Activated naive CD4-positive, alpha-beta T cell treated with anti-CD3 and anti-CD28 coated beads for 36 hours (primary cell): Measurements from ENCODE around the gene WWC2. TPM values are rescaled to one million over a fixed set of nuclear protein-coding genes. Genes with fewer than 3 reads are reported as not detected.

ENCODE experiments used
- CTCF ChIA-PET: fragments of 350-600 bp; sonication (Branson Sonifier 250); formaldehyde crosslinking; loops from one replicate; lab custom pipeline; 2021; ENCODE audit warnings: antibody characterized with exemption; lab: Charles Lee
- DNase-seq: peaks from one replicate; pipeline ENCODE4 v3.0.0-alpha.2; 2020
- H3K27ac Mint-ChIP-seq: one replicate; pipeline ENCODE4 v1.8.0; 2021; ENCODE audit warnings: mild to moderate bottlenecking, mixed read lengths
- H3K27me3 Mint-ChIP-seq: one replicate; pipeline ENCODE4 v1.8.0; 2021; ENCODE audit warnings: low read depth, mixed read lengths
- H3K36me3 Mint-ChIP-seq: one replicate; pipeline ENCODE4 v1.8.0; 2021; ENCODE audit warnings: low read depth, mixed read lengths
- H3K4me1 Mint-ChIP-seq: one replicate; pipeline ENCODE4 v1.8.0; 2021; ENCODE audit warnings: low read depth, mixed read lengths
- H3K4me3 Mint-ChIP-seq: one replicate; pipeline ENCODE4 v1.8.0; 2021; ENCODE audit warnings: mild to moderate bottlenecking, moderate library complexity, mixed read lengths
- H3K9me3 Mint-ChIP-seq: one replicate; pipeline ENCODE4 v1.8.0; 2021; ENCODE audit warnings: mixed read lengths
- intact Hi-C: fragments of 100-400 bp; cut with micrococcal nuclease; formaldehyde crosslinking; loops from one replicate; pipeline ENCODE4 v1.15.1; 2023
- total RNA-seq, 2 experiments: library from RNA; stranded (reverse); gene quantifications; one replicate each; pipeline ENCODE4 v1.2.3, GENCODE V29; 2021

The WWC2 gene
- total RNA-seq, 2 experiments from 2014 or later: 6.7 to 10.0 TPM

GRCh38 chr4:183081116-183081469 is 18.0 kb upstream of the WWC2 start:
- Mint-ChIP-seq H3K36me3 (no peaks in the 10 kb centered on the region), H3K27ac (no peak overlapping the region), H3K4me3 (no peak overlapping the region), H3K4me1 (no peaks in the 10 kb centered on the region), H3K9me3 (no peaks in the 10 kb centered on the region), H3K27me3 (no peaks in the 10 kb centered on the region)
- intact Hi-C loops: no loop called here
- CTCF ChIA-PET: interaction anchor here (1.6 kb wide), 1 partner anchor 181 kb away, joined by 5 read pairs; no protein-coding TSS in a partner anchor
- DNase-seq: no peak

GRCh38 chr4:183082053-183082452 is 17.0 kb upstream of the WWC2 start:
- H3K4me3 Mint-ChIP-seq: no peak overlapping the region
- CTCF ChIA-PET: interaction anchor here (1.2 to 1.6 kb wide), 2 partner anchors 9 to 180 kb away, joined by 5 read pairs; no protein-coding TSS in a partner anchor
- H3K9me3 Mint-ChIP-seq: no peaks in the 10 kb centered on the region

GRCh38 chr4:183094393-183095198 is 4.5 kb upstream of the WWC2 start:
- Mint-ChIP-seq H3K4me3 (no peak overlapping the region), H3K4me1 (peaks cover 9% of the 10 kb centered on the region), H3K27ac (no peak overlapping the region), H3K27me3 (peaks cover 23% of the 10 kb centered on the region), H3K9me3 (peaks cover 7% of the 10 kb centered on the region), H3K36me3 (no peaks in the 10 kb centered on the region)
- CTCF ChIA-PET: interaction anchor here (0.8 kb wide), 1 partner anchor 156 kb away, joined by 3 read pairs; no protein-coding TSS in a partner anchor
- DNase-seq: no peak
- intact Hi-C loops: loop anchor here (5.0 kb wide), 2 partner anchors 88 to 348 kb away; partner anchors contain the start of gene CDKN2AIP

More at GRCh38 chr4:183082053-183082452, 17.0 kb upstream of the WWC2 start:
- DNase-seq: no peak
- intact Hi-C loops: no loop called here
- Mint-ChIP-seq H3K4me1 (no peaks in the 10 kb centered on the region), H3K27me3 (no peaks in the 10 kb centered on the region), H3K36me3 (no peaks in the 10 kb centered on the region), H3K27ac (no peak overlapping the region)

GRCh38 chr4:183095199-183095512 is 3.9 kb upstream of the WWC2 start:
- no peaks in the 10 kb centered on the region for H3K36me3 Mint-ChIP-seq
- intact Hi-C loops: loop anchor here (5.0 kb wide), 2 partner anchors 87 to 347 kb away; partner anchors contain the start of gene CDKN2AIP
- H3K9me3 Mint-ChIP-seq: peaks cover 1% of the 10 kb centered on the region
- H3K4me1 Mint-ChIP-seq: peaks cover 9% of the 10 kb centered on the region
- peaks cover 23% of the 10 kb centered on the region for H3K27me3 Mint-ChIP-seq
- CTCF ChIA-PET: interaction anchor here (0.8 kb wide), 1 partner anchor 157 kb away, joined by 3 read pairs; no protein-coding TSS in a partner anchor
- no peak for DNase-seq
- no peak overlapping the region for H3K4me3 Mint-ChIP-seq
- no peak overlapping the region for H3K27ac Mint-ChIP-seq

- no peak for DNase-seq
- Mint-ChIP-seq H3K4me1 (peaks cover 13% of the 10 kb centered on the region), H3K4me3 (no peak overlapping the region), H3K36me3 (no peaks in the 10 kb centered on the region), H3K9me3 (no peaks in the 10 kb centered on the region), H3K27me3 (peaks cover 23% of the 10 kb centered on the region), H3K27ac (no peak overlapping the region)
- CTCF ChIA-PET: interaction anchor here (0.7 to 1.5 kb wide), 2 partner anchors 155 to 166 kb away, joined by 3 to 8 read pairs; no protein-coding TSS in a partner anchor
- intact Hi-C loops: loop anchor here (5.0 kb wide), 2 partner anchors 86 to 346 kb away; partner anchors contain the start of gene CDKN2AIP
Observed at GRCh38 chr4:183096276-183096965, 2.6 kb upstream of the WWC2 start.

- Mint-ChIP-seq H3K27me3 (peaks cover 23% of the 10 kb centered on the region), H3K4me3 (peak overlapping the region; percentile 48), H3K9me3 (no peaks in the 10 kb centered on the region), H3K36me3 (no peaks in the 10 kb centered on the region), H3K4me1 (peaks cover 13% of the 10 kb centered on the region), H3K27ac (no peak overlapping the region)
- intact Hi-C loops: loop anchor here (1.0 to 5.0 kb wide), 5 partner anchors 85 to 407 kb away; partner anchors contain the start of genes CDKN2AIP and ING2
- no peak for DNase-seq
- CTCF ChIA-PET: interaction anchor here (1.4 to 1.7 kb wide), 3 partner anchors 23 to 165 kb away, joined by 3 to 8 read pairs (median 5); no protein-coding TSS in a partner anchor
Observed at GRCh38 chr4:183097231-183098018, 1.6 kb upstream of the WWC2 start.

- intact Hi-C loops: loop anchor here (1.0 to 5.0 kb wide), 5 partner anchors 84 to 407 kb away; partner anchors contain the start of genes CDKN2AIP and ING2
- CTCF ChIA-PET: interaction anchor here (0.8 to 2.6 kb wide), 7 partner anchors 24 to 173 kb away, joined by 3 to 10 read pairs (median 3); no protein-coding TSS in a partner anchor
- DNase-seq: no peak
- no peaks in the 10 kb centered on the region for H3K9me3 Mint-ChIP-seq
- no peaks in the 10 kb centered on the region for H3K36me3 Mint-ChIP-seq
- no peak overlapping the region for H3K27ac Mint-ChIP-seq
- H3K27me3 Mint-ChIP-seq: peaks cover 23% of the 10 kb centered on the region
- peak overlapping the region; percentile 64 for H3K4me3 Mint-ChIP-seq
- H3K4me1 Mint-ChIP-seq: peaks cover 13% of the 10 kb centered on the region
Observed at GRCh38 chr4:183098019-183098722, 886 bp upstream of the WWC2 start.

- intact Hi-C loops: loop anchor here (2.0 to 5.0 kb wide), 4 partner anchors 83 to 405 kb away; partner anchors contain the start of genes CDKN2AIP and ING2
Observed at GRCh38 chr4:183099537-183100297, 660 bp downstream of the WWC2 start.

GRCh38 chr4:183100298-183100599 is 1.2 kb downstream of the WWC2 start:
- Mint-ChIP-seq H3K36me3 (no peaks in the 10 kb centered on the region), H3K9me3 (no peaks in the 10 kb centered on the region), H3K27ac (no peak overlapping the region), H3K27me3 (peaks cover 18% of the 10 kb centered on the region), H3K4me1 (peaks cover 9% of the 10 kb centered on the region), H3K4me3 (peak overlapping the region; percentile 66)
- intact Hi-C loops: no loop called here
- CTCF ChIA-PET: interaction anchor here (0.8 to 2.6 kb wide), 3 partner anchors 149 to 162 kb away, joined by 3 to 10 read pairs (median 4); no protein-coding TSS in a partner anchor
- no peak for DNase-seq

More at GRCh38 chr4:183099537-183100297, 660 bp downstream of the WWC2 start:
- Mint-ChIP-seq H3K27ac (no peak overlapping the region), H3K27me3 (peaks cover 23% of the 10 kb centered on the region), H3K9me3 (no peaks in the 10 kb centered on the region), H3K36me3 (no peaks in the 10 kb centered on the region), H3K4me1 (peaks cover 13% of the 10 kb centered on the region), H3K4me3 (peak overlapping the region; percentile 66)
- DNase-seq: peak; percentile 37
- CTCF ChIA-PET: interaction anchor here (0.8 to 2.6 kb wide), 3 partner anchors 150 to 163 kb away, joined by 3 to 10 read pairs (median 4); no protein-coding TSS in a partner anchor

- Mint-ChIP-seq H3K4me3 (peak overlapping the region; percentile 16), H3K27ac (no peak overlapping the region), H3K27me3 (peaks cover 18% of the 10 kb centered on the region), H3K36me3 (no peaks in the 10 kb centered on the region), H3K9me3 (no peaks in the 10 kb centered on the region), H3K4me1 (peaks cover 9% of the 10 kb centered on the region)
- no peak for DNase-seq
- CTCF ChIA-PET: interaction anchor here (0.8 to 2.6 kb wide), 2 partner anchors 149 to 161 kb away, joined by 3 to 10 read pairs; no protein-coding TSS in a partner anchor
- intact Hi-C loops: no loop called here
Observed at GRCh38 chr4:183100827-183101226, 1.8 kb downstream of the WWC2 start.
